Gastroesophageal sphincter (tissue), 3 donors: Measurements from ENCODE around the gene MIER2.

Source experiments
- CTCF ChIP-seq, 4 experiments: fragments of 200-600 bp in 2 of 4; fragments of 450-650 bp in 2 of 4; sonication (generic) in 1 of 4; IDR thresholded peaks; one replicate each; pipeline ENCODE4 v1.5.1; 2017 to 2019; ENCODE audit warnings: antibody characterized with exemption in 4 of 4, mild to moderate bottlenecking in 2 of 4, moderate library complexity in 2 of 4
- POLR2A ChIP-seq, 2 donors: fragments of 450-650 bp; IDR thresholded peaks; one replicate each; pipeline ENCODE4 v1.6.1; 2017; ENCODE audit warnings: antibody characterized with exemption in 2 of 2, mild to moderate bottlenecking in 2 of 2, moderate library complexity in 1 of 2
- POLR2AphosphoS5 ChIP-seq: sonication (generic); formaldehyde crosslinking; IDR thresholded peaks from one replicate; pipeline ENCODE4 v1.6.1; 2017; ENCODE audit warnings: antibody characterized with exemption

GRCh38 chr19:325173-325936 lies 19.2 kb downstream of the MIER2 start:
- no peak for TF ChIP-seq POLR2AphosphoS5
- TF ChIP-seq CTCF (IDR thresholded peaks at IDR 0.05) = no peak
- TF ChIP-seq POLR2A (IDR thresholded peaks at IDR 0.05) = no peak
